Gastrocnemius medialis (tissue), 4 donors: ENCODE data around the gene SYDE1. TPM values are rescaled to one million over a fixed set of nuclear protein-coding genes. Genes with fewer than 3 reads are reported as not detected.

Experiments
- ATAC-seq, 2 donors: fragments of 150-250 bp; one replicate each; pipeline ENCODE4 v1.9.1; 2016
- DNase-seq, 2 donors: peaks; one replicate each; pipeline ENCODE4 v3.0.0-alpha.2; 2019
- H3K27ac ChIP-seq, 4 donors: fragments of 200-600 bp; sonication (generic); 1 replicate in 1 of 4; 2 replicates in 3 of 4; pipeline ENCODE4 v1.5.1; 2016 to 2018; ENCODE audit warnings: mild to moderate bottlenecking in 2 of 4, moderate library complexity in 1 of 4
- H3K27me3 ChIP-seq, 3 donors: fragments of 200-600 bp; sonication (generic) in 2 of 3; 1 replicate in 1 of 3; 2 replicates in 2 of 3; pipeline versions ENCODE4 v1.5.1 to v1.6.0; 2016 to 2019; ENCODE audit warnings: mild to moderate bottlenecking in 1 of 3, moderate library complexity in 1 of 3
- H3K36me3 ChIP-seq, 2 donors: fragments of 200-600 bp; sonication (generic) in 1 of 2; one replicate each; pipeline ENCODE4 v1.5.1; 2017 to 2018
- H3K4me1 ChIP-seq, 2 donors: fragments of 200-600 bp; sonication (generic) in 1 of 2; one replicate each; pipeline ENCODE4 v1.5.1; 2016 to 2017; ENCODE audit warnings: mild to moderate bottlenecking in 2 of 2
- H3K4me3 ChIP-seq, 4 donors: fragments of 200-600 bp; sonication (generic) in 3 of 4; 1 replicate in 1 of 4; 2 replicates in 3 of 4; pipeline ENCODE4 v1.5.1; 2016 to 2019; ENCODE audit warnings: mild to moderate bottlenecking in 2 of 4
- H3K9me3 ChIP-seq, 3 donors: fragments of 200-600 bp; sonication (generic) in 2 of 3; 1 replicate in 1 of 3; 2 replicates in 2 of 3; pipeline ENCODE4 v1.5.1; 2016 to 2019
- CTCF ChIP-seq, 5 experiments: fragments of 450-650 bp in 3 of 5; fragments of 200-600 bp in 2 of 5; sonication (generic) in 2 of 5; IDR thresholded peaks in 4 of 5; conservative IDR thresholded peaks in 1 of 5; 1 replicate in 4 of 5; 2 replicates in 1 of 5; pipeline ENCODE4 v1.5.1; 2016 to 2019; ENCODE audit warnings: antibody characterized with exemption in 5 of 5, mild to moderate bottlenecking in 3 of 5, moderate library complexity in 3 of 5
- POLR2A ChIP-seq, 2 donors: fragments of 450-650 bp; IDR thresholded peaks; one replicate each; pipeline ENCODE4 v1.6.1; 2017; ENCODE audit warnings: antibody characterized with exemption in 2 of 2, mild to moderate bottlenecking in 2 of 2, moderate library complexity in 2 of 2
- in situ Hi-C, 4 donors: fragments of 200-750 bp; cut with MboI; loops; one replicate each; pipeline versions ENCODE4 v1.15.0 to v1.8.0; 2017; ENCODE audit warnings: low sequenced_read_pairs in 4 of 4
- intact Hi-C: fragments of 100-400 bp; cut with DNase I; formaldehyde crosslinking; loops from one replicate; pipeline ENCODE4 v1.15.1; 2023; ENCODE audit warnings: low total_unique reads
- total RNA-seq, 4 donors: library from RNA; depleted of rRNA; stranded (reverse); fragments of >200 nt; gene quantifications; one replicate each; pipeline versions ENCODE4 v1.1.0 to v1.2.3, GENCODE V29; 2016

Gene SYDE1
- total RNA-seq, 4 donors from 2014 or later = 3.2 to 6.3 (median 5.2) TPM

DNA sequence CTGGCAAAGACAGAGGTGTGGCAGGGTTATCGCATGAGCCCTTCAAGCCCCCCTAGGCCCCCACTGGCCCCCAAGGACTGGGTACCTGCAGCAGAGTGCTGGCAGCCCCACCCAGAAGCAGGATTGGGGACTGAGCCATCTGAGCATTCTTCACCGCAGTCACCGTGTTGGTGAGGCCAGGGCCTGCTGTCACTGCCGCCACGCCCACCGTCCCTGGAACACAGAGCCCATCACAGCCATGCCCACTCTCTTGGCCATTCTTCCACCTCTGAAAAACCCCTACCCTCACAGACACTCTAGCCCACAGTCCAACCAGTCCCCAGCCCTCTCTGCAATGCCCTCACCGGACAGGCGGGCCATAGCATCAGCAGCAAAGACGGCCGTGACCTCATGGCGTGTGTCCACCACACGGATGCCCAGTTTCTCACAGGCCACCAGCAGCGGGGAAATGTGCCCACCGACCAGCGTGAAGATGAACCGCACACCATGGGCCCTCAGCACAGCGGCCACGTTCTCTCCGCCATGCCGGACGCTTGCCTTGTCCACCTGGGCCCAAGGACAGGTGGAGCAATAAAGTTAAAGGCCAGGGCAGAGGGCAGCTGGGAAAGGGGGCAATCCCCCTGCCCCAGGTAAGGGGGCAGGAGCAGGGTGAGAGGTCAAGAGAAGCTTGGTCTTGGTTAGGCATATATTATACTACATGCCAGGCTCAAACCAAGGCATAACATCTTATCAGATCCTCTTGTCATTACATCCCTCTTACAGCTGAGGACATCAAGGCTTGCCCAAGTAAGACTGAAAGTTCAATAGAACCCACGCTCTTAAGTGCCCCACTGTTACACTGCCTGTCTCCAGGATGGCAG, 16.1 kb downstream of the SYDE1 start:
- Histone ChIP-seq H3K4me3 (no peak overlapping the region), H3K27me3 (no peaks in the 10 kb centered on the region), H3K4me1 (peaks cover 13 to 15% of the 10 kb centered on the region in 2 donors), H3K36me3 (peaks cover 0 to 28% of the 10 kb centered on the region in 2 donors), H3K27ac (peak overlapping the region; percentile 89 to 95 (median 93)), H3K9me3 (no peaks in the 10 kb centered on the region)
- in situ Hi-C loops = no loop called here
- no peak for TF ChIP-seq POLR2A (IDR thresholded peaks at IDR 0.05)
- no peak for TF ChIP-seq CTCF (IDR thresholded peaks at IDR 0.05 in 4 of 5, conservative IDR thresholded peaks at IDR 0.05 in 1 of 5)
- intact Hi-C loops = loop anchor here (10.0 kb wide), 2 partner anchors 558 to 1062 kb away; partner anchors contain the start of gene FAM32A
- no peak for ATAC-seq
- DNase-seq = no peak

GRCh38 chr19:15123900-15124299, 16.7 kb downstream of the SYDE1 start:
- Histone ChIP-seq H3K4me1 (peaks cover 13 to 15% of the 10 kb centered on the region in 2 donors), H3K9me3 (no peaks in the 10 kb centered on the region), H3K4me3 (no peak overlapping the region), H3K36me3 (peaks cover 0 to 22% of the 10 kb centered on the region in 2 donors), H3K27me3 (no peaks in the 10 kb centered on the region), H3K27ac (peak overlapping the region; percentile 89 to 95 (median 93))
- TF ChIP-seq CTCF (IDR thresholded peaks at IDR 0.05 in 4 of 5, conservative IDR thresholded peaks at IDR 0.05 in 1 of 5) (no peak), POLR2A (IDR thresholded peaks at IDR 0.05) (no peak)
- intact Hi-C loops = loop anchor here (2.0 to 10.0 kb wide), 3 partner anchors 329 to 1061 kb away; partner anchors contain the start of gene FAM32A
- peak; percentile 8 to 11 for ATAC-seq
- peak; percentile 28 to 63 for DNase-seq
- in situ Hi-C loops = no loop called here

- Histone ChIP-seq H3K4me1 (peaks cover 13 to 15% of the 10 kb centered on the region in 2 donors), H3K27me3 (no peaks in the 10 kb centered on the region), H3K4me3 (peak overlapping the region; percentile 78 to 85 (median 84)), H3K9me3 (no peaks in the 10 kb centered on the region), H3K36me3 (peaks cover 0 to 14% of the 10 kb centered on the region in 2 donors), H3K27ac (peak overlapping the region; percentile 89 to 95 (median 93))
- in situ Hi-C loops (no loop called here), intact Hi-C loops (loop anchor here (2.0 to 10.0 kb wide), 4 partner anchors 328 to 1060 kb away; partner anchors contain the start of genes FAM32A and RAB8A)
- no peak for TF ChIP-seq POLR2A (IDR thresholded peaks at IDR 0.05)
- TF ChIP-seq CTCF (IDR thresholded peaks at IDR 0.05 in 4 of 5, conservative IDR thresholded peaks at IDR 0.05 in 1 of 5) = no peak
- DNase-seq = no peak
- ATAC-seq = peak in 1 of 2 donors; percentile 3
Measured at GRCh38 chr19:15124572-15125231, 17.5 kb downstream of the SYDE1 start.

GRCh38 chr19:15125232-15126067, 18.2 kb downstream of the SYDE1 start:
- peaks cover 0 to 6% of the 10 kb centered on the region in 2 donors for H3K36me3 ChIP-seq
- H3K4me3 ChIP-seq = peak overlapping the region; percentile 78 to 85 (median 84)
- peaks cover 13 to 15% of the 10 kb centered on the region in 2 donors for H3K4me1 ChIP-seq
- intact Hi-C loops = loop anchor here (2.0 to 10.0 kb wide), 4 partner anchors 327 to 1059 kb away; partner anchors contain the start of genes FAM32A and RAB8A
- in situ Hi-C loops = no loop called here
- DNase-seq = peak; percentile 95 to 98
- TF ChIP-seq CTCF (IDR thresholded peaks at IDR 0.05 in 4 of 5, conservative IDR thresholded peaks at IDR 0.05 in 1 of 5) (peak in 2 of 5 experiments; percentile 35 to 48), POLR2A (IDR thresholded peaks at IDR 0.05) (peak; percentile 40 to 42)
- peak overlapping the region; percentile 89 to 95 (median 93) for H3K27ac ChIP-seq
- no peaks in the 10 kb centered on the region for H3K27me3 ChIP-seq
- no peaks in the 10 kb centered on the region for H3K9me3 ChIP-seq
- ATAC-seq = peak; percentile 94 to 95
